ENCODE measurements around the gene C3orf22.

GRCh38 chr3:126515066-126515706 is 43.5 kb downstream of the C3orf22 start:
- TF ChIP-seq EZH2 (IDR thresholded peaks at IDR 0.05; ENCODE audit: insufficient read depth, poor library complexity, severe bottlenecking) = no peak
- TF ChIP-seq EZH2phosphoT487 (IDR thresholded peaks at IDR 0.05; ENCODE audit: insufficient read depth, low read depth) = no peak
